ENCODE data around the gene H19. TPM values are rescaled to one million over a fixed set of nuclear protein-coding genes. Genes with fewer than 3 reads are reported as not detected.

H19 gene
- total and polyA plus RNA-seq, 12 donors: 235 to 1,965 (median 408) TPM

GRCh38 chr11:1992111-1992510 lies 5.5 kb downstream of the H19 start:
- DNase-seq: no peak
- intact Hi-C loops (cut with DNase I): no loop called here

DNA sequence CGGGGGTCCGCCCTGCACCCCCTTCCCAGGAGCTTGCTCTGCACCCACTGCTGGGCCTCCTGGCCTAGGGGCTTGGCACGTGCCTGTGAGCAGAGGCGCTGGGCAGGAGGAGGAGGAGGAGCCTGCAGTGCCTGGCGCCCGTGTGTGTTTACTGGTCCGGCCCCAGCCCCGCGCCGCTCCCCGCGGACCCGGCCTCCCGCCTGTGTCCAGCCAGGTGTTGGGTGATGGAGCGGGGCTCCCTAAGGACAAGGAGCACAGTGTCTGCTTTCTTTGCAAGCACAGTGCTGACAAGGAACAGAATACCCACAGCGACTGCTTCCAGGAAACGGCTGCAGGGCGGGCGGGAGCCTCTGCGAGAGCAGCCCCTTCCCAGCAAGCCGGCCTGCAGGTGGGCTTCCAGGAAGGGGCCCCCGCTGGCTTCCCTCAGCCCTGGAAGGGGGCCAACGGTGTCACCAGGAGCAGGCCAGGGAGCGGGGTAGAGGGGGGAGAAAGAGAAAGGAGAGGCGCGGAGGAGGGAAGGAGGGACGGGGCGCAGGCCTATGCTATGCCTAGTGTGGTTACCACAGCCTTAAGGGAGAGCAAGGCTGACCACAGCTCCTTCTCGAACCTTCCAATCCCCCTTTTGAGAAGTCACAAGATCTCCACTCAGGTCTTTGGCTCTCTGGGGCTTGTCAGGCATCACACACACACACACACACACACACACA lies 6.6 kb downstream of the H19 start:
- TF ChIP-seq, protein P1, sequence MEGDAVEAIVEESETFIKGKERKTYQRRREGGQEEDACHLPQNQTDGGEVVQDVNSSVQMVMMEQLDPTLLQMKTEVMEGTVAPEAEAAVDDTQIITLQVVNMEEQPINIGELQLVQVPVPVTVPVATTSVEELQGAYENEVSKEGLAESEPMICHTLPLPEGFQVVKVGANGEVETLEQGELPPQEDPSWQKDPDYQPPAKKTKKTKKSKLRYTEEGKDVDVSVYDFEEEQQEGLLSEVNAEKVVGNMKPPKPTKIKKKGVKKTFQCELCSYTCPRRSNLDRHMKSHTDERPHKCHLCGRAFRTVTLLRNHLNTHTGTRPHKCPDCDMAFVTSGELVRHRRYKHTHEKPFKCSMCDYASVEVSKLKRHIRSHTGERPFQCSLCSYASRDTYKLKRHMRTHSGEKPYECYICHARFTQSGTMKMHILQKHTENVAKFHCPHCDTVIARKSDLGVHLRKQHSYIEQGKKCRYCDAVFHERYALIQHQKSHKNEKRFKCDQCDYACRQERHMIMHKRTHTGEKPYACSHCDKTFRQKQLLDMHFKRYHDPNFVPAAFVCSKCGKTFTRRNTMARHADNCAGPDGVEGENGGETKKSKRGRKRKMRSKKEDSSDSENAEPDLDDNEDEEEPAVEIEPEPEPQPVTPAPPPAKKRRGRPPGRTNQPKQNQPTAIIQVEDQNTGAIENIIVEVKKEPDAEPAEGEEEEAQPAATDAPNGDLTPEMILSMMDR (IDR thresholded peaks at IDR 0.05): no peak
- no peak overlapping the region for H3K27ac ChIP-seq
- no peaks in the 10 kb centered on the region for H3K27me3 ChIP-seq
- H3K4me1 ChIP-seq: no peaks in the 10 kb centered on the region
- WGBS, 2 donors: no CpG with 5 or more reads among the region's 29 CpGs
- intact Hi-C loops (cut with DNase I): no loop called here
- no peaks in the 10 kb centered on the region for H3K36me3 ChIP-seq
- ATAC-seq (peak in 7 of 8 donors; percentile 19 to 63 (median 31)), DNase-seq (no peak)
- no peaks in the 10 kb centered on the region for H3K9me3 ChIP-seq
- H3K4me3 ChIP-seq: no peak overlapping the region

More at GRCh38 chr11:1992111-1992510, 5.5 kb downstream of the H19 start:
- ATAC-seq: no peak
- Histone ChIP-seq H3K27me3 (no peaks in the 10 kb centered on the region), H3K36me3 (no peaks in the 10 kb centered on the region), H3K4me1 (no peaks in the 10 kb centered on the region), H3K4me3 (no peak overlapping the region), H3K27ac (no peak overlapping the region), H3K9me3 (no peaks in the 10 kb centered on the region)
- 87 to 94% methylated on average over 13 to 14 of the region's 26 CpGs for WGBS, 2 donors
- TF ChIP-seq, protein P1 (IDR thresholded peaks at IDR 0.05): no peak

DNA sequence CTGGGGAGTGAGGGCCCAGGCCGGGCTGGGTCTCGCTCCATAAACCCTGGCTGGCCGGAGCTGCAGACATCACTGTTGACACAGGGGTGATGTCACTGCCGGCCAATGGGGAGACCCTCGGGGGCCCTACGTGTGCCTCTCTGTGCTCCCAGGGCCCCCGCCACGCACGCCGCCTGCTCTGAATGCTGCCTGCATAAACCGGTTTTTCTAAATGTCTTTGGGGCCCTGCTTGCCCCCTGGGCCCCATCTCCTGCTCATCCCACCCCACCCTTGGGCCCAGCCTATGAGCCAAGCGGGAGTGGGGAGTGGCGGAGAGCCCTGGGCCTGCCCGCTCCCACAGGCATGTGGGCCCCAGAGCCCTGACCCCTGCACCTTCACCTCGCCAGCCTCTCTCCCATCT lies 7.7 kb downstream of the H19 start:
- TF ChIP-seq, protein P1 (IDR thresholded peaks at IDR 0.05): no peak
- intact Hi-C loops (cut with DNase I): no loop called here
- no peak for ATAC-seq

DNA sequence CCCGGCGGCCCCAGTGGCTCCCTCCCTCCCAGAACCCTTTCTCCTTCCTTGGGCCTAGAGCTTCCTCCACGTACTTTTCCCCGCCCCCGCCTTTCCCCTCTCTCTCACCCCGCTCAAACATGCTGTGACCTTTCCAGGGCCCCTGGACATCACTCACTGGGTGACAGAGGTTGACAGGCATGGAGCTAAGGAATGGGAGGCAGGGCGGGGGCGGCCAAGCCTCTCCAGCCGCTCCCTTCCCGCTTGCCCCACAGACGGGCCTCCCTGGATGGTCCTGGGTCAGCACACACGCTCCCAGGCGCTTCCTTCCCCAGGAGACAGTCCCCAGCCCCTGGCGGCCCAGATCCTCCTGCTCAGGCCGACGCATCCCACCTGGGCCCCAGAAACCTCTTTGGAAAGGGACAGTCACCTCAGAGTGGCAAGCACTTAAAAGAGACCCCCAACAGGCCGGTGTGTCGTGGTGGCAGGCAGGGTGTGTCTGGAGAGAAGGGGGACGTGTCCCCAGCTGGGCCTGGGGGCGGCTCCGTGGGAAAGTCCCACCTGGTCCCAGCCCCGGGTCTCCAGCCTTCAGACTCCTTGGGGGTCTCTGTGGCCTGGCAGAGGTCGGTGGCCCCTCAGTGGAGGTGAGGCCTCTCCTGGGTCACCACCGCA lies 8.8 kb downstream of the H19 start:
- no peaks in the 10 kb centered on the region for H3K9me3 ChIP-seq

More for the DNA sequence above, 7.7 kb downstream of the H19 start:
- H3K27me3 ChIP-seq: no peaks in the 10 kb centered on the region
- DNase-seq: no peak
- no CpG with 5 or more reads among the region's 15 CpGs for WGBS, 2 donors
- no peaks in the 10 kb centered on the region for H3K36me3 ChIP-seq
- H3K4me1 ChIP-seq: no peaks in the 10 kb centered on the region
- no peak overlapping the region for H3K4me3 ChIP-seq
- H3K9me3 ChIP-seq: no peaks in the 10 kb centered on the region
- no peak overlapping the region for H3K27ac ChIP-seq

More for the DNA sequence above, 8.8 kb downstream of the H19 start:
- Histone ChIP-seq H3K4me3 (no peak overlapping the region), H3K27ac (no peak overlapping the region), H3K4me1 (no peaks in the 10 kb centered on the region), H3K36me3 (no peaks in the 10 kb centered on the region), H3K27me3 (no peaks in the 10 kb centered on the region)
- intact Hi-C loops (cut with DNase I): no loop called here
- peak in 1 of 2 donors; percentile 21 for DNase-seq
- ATAC-seq: peak in 4 of 8 donors; percentile 13 to 50 (median 37)
- WGBS, 2 donors: 71 to 84% methylated on average over 10 to 12 of the region's 24 CpGs
- TF ChIP-seq, protein P1 (IDR thresholded peaks at IDR 0.05): no peak

All from heart right ventricle (tissue), 16 donors.